GM23248 (cell line): ENCODE measurements around the gene TNS3.
"Not testable (repeated sequence)": the region's sequence is repeated elsewhere in the genome, so short reads cannot be mapped to it uniquely, and the experiment has no call there.

Experiments
- EZH2 ChIP-seq: fragments of 200-600 bp; sonication (generic); IDR thresholded peaks from 2 replicates; pipeline ENCODE4 v1.6.1; 2018; ENCODE audit warnings: antibody characterized with exemption, mild to moderate bottlenecking; ENCODE audit not compliant: insufficient read depth, poor library complexity, severe bottlenecking
- EZH2phosphoT487 ChIP-seq: fragments of 200-600 bp; sonication (generic); IDR thresholded peaks from 2 replicates; pipeline ENCODE4 v1.6.1; 2018; ENCODE audit warnings: antibody characterized with exemption, moderate library complexity, mild to moderate bottlenecking, low read depth; ENCODE audit not compliant: insufficient read depth

DNA sequence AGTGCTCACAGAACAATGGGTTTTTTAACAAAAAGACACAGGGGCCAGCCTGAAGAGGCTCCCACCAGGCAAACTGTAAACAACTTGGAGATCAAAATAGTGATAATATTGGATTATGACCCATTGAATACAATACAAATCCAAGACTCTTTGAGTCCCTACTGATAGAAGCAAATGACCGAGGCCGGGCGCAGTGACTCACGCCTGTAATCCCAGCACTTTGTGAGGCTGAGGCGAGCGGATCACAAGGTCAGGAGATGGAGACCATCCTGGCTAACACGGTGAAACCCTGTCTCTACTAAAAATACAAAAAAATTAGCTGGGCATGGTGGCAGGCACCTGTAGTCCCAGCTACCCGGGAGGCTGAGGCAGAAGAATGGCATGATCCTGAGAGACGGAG, 40.4 kb downstream of the TNS3 start:
- not testable (repeated sequence) for TF ChIP-seq EZH2, EZH2phosphoT487
